NCI-H82 treated with DMSO at 0.1 percent for 48 hours (cell line): ENCODE results near the gene TMED8.
"Not testable (repeated sequence)": the region's sequence is repeated elsewhere in the genome, so short reads cannot be mapped to it uniquely, and the experiment has no call there.

Experiments used
- DNase-seq: peaks from one replicate; lab custom pipeline; 2025; ENCODE audit not compliant: unreplicated experiment; lab: John Stamatoyannopoulos, UW

Gene TMED8

DNA sequence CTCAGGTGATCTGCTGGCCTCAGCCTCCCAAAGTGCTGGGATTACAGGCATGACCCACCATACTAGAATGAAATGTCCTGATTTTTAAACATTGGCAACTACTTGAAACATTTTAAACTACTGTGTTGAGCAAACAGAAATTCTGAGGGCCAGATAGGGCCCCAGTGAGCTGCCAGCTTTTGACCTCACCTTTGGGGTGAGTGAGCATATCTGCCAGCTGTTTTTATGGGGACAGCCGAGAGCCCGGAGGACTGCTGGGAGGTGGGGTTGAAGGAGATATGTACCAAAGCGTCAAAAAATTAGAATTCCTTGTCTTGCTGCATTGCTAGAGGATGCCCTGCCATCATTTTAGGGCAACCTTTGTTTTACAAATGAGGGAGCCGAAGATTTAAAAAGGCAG is 53.3 kb downstream of the TMED8 start:
- DNase-seq, result no peak

DNA sequence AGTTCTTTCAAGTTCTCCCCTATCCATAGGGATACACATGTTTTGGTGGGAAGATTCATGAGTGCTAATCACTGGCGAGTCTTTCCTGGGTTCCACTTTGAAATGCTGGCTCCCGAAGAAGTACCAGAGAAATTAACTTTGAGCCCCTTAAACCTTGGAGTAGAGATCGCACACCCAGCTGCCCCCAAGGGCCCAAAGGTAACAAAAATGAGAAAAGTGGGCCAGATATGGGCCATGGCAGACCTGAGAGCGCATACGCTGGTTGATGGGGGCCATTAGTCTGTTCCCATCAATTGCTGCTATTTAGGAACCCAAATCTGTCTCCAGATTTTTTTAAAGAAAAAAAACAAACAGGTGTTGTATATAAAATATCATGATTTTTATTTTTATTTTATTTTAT is 53.9 kb downstream of the TMED8 start:
- DNase-seq, result no peak

DNA sequence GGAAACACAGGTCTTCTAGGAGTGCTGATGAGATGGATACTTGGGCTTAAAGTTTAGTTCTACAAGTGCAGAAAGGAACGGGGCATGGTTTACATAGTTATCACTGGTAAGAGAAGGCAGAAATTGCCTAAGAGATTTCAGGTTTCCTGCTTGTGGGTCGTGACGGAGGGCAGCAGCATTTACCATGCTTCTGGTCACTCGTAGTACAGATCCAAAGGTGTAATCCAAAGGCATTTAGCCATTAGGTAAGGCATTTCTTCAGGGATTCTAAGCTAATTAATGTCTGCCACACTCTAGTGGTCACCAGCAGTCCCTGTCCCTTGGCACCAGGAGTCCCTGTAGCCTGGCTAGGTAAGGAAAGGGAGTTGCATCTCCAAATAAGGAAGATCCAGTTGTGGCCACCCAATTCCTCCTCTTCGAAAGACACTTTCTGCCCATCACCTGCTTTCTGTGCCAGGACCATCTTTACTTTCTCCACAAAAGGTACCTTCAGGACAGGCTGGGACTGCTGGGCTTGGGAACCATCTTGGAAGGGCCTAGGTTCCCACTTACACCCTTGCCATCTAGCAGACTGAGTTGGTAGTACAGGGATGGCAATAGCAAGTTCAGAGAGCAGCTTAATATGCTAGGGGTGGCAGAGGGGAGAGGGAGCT is 54.5 kb downstream of the TMED8 start:
- no peak for DNase-seq

- peak; percentile 62 for DNase-seq
These were observed 56.5 kb downstream of the TMED8 start, which contains the start of gene POMT2 for GRCh38 chr14:77320238-77320935. TSS of gene POMT2 (minus strand) at chr14:77320883. CDS start at chr14:77320681, 202 bp downstream.

GRCh38 chr14:77319422-77319821 is 57.5 kb downstream of the TMED8 start:
- no peak for DNase-seq

GRCh38 chr14:77318756-77319155 is 58.1 kb downstream of the TMED8 start:
- not testable (repeated sequence) for DNase-seq

- no peak for DNase-seq
These were observed 58.8 kb downstream of the TMED8 start for GRCh38 chr14:77318006-77318553.

GRCh38 chr14:77316872-77317301 is 60.0 kb downstream of the TMED8 start:
- no peak for DNase-seq

DNA sequence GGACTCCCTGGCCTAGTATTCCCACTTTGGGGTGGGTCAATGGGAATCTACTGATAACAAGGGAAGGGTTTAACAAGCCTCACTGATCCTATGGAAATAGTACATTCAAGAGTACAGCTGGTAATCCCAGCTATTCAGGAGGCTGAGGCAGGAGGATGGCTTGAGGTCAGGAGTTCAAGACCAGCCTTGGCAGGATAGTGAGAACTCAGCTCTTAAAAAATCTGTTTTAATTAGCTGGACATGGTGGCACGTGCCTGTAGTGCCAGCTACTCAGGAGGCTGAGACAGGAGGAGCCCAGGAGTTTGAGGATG is 60.7 kb downstream of the TMED8 start:
- DNase-seq, result no peak

- DNase-seq, result no peak
These were observed 62.1 kb downstream of the TMED8 start for GRCh38 chr14:77314539-77315457.

DNA sequence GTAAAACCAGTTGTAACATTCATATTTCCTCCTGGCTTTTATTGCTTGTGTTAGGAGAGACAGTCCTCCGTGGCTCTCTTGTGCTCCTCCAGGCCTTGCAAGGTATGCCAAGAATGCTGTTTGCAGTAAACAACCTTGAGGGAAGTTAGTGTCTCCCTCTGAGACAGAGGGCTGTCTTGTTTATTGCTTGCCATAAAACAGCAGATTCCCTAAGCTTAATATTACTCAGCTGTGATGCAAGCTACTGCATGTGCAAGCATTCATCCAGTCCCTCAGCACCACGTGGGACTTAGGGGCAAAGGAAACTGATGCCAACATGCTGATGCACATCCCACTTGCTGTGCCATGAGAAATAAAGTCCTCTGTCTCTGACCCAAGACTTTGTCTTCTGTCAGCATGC is 62.9 kb downstream of the TMED8 start:
- no peak for DNase-seq

DNA sequence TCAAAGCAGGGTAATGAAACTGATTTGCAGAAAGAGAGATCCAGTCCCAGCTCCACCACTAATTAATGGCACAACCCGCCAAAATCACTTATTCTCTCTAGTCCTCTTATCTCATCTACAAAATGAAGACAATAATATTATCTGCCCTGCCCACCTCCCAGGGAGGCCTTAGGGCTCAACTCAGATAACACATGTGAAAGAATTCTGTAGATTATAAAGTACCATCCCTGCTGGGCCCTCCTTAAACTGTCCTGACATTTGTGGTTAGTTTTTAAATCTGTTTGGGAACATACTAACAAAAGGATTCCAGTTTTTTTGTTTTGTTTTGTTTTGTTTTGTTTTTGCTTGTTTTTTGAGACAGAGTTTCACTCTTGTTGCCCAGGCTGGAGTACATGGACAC is 63.5 kb downstream of the TMED8 start:
- DNase-seq, result no peak

- DNase-seq, result peak; percentile 79
These were observed 65.7 kb downstream of the TMED8 start for GRCh38 chr14:77311217-77311616.

GRCh38 chr14:77310026-77310425 is 66.9 kb downstream of the TMED8 start:
- no peak for DNase-seq

DNA sequence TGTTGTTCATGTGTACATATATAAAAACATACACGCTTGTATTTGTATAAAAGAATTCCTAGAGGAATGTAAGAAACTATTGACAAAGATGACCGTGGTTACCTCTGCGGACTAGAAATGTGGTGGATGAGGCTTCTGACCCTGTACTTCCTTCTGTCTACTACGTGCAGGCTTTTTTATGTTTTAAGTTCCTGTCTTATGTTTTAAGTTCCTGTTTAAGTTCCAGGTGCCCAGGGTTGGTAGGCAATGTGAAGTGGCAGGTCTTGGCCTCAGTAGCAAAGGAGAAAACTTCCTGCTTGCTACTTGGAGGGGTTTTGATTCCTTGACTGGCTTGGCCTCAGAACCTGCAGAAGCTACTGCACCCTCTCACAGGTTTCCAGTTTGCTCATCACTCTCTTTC is 67.8 kb downstream of the TMED8 start:
- no peak for DNase-seq

DNA sequence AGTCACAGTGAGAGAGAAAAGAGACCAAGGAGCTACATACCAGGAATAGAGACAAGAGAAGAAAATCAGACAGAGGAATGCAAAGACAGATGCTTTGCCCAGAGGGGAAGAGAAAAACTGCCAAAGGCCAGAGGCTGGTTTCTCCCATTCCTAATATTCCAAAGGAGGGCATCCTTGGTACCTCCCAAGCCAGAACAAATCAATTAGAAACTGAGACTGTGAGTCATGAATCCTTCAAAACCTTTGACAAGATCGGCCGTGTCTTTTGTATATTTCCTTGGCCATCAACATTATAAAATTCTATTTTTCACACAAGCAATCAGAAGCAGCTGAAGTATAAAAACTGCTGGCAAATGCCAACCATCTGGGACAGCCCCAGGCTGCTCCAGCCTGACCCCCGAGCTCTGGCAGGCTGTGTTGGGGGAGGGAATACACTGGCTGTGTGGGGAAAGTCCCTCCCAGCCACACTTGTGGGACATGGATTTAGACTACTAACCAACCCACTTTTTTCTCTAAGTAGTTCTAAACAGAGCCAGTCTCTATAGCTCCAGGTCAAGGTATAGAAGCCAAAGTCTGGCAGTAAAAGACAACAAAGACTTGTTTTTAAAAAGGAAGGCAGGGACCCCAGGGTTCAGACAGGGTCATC is 69.9 kb downstream of the TMED8 start:
- no peak for DNase-seq

DNA sequence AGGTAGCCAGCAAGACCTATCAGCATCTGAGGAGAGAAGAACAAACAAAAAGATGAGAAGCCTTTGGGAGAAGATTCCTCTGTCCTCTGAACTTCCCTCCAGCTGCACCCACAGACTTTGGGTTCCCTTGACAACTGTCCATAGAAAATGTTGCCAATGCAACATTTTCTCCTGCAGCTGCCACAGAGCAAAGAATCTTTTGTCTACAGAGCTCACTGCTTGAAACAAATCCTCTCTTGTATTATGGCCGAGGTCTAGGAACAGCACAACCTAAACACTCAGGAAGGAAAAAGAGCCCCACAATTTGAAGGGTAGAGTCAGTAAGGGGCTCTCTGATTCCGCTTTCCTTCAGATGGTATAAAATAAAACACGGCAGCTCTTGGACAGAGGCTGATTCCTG is 70.5 kb downstream of the TMED8 start:
- no peak for DNase-seq

DNA sequence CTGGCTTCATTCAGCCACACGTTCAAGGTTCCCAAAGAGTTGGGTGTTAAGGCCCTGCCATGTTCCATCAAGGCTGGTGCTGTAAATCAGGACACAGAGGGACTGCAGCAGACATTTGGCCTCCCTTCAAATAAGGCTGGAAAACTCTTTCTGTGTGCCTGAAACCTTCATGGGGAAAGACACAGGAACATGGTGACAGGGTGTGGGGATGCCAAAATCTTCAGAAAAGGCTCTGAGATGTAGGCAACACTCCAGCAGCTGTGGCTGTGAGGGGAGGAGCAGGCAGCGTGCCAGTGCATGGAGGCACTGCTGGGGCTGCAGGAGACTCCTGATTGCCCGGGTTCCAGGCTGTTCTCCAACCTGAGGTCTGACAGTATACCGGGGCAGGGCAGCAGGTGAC is 71.2 kb downstream of the TMED8 start:
- no peak for DNase-seq

DNA sequence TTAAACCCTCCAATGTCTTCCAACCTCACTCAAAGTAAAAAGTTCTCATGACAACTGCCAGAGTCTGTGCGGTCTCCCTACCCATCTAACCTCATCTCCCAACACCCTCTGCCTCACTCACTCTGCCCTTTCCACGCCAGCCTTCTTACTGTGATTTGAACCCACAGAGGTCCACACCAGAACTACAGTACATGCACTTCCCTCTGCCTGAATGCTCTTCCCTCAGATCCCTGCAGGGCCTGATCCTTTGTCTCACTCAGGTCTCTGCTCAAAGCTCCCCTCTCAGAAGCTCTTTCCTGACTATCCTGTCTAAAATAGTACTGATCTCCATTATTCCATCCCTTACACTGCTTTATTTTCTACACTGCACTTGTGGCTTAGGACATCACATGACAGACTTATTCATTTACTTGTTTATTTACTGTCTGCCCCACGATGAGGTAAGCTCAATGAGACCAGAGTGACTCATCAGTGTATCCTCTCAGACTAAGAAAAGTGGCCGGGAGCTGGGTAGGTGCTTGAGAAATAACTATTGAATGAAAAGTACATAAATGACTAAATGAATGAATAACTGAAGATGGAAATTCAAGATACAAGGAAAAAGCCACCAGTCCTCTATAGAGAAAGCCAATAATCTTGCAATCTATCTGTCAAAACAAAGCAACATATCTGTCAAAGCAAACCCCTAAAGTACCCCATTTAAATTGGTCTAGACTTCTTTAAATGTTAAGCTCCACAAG is 73.3 kb downstream of the TMED8 start:
- peak; percentile 88 for DNase-seq

- DNase-seq, result peak; percentile 68
These were observed 74.0 kb downstream of the TMED8 start for GRCh38 chr14:77302926-77303325.
